ENCODE data around the gene CFAP119.

Gene CFAP119

DNA sequence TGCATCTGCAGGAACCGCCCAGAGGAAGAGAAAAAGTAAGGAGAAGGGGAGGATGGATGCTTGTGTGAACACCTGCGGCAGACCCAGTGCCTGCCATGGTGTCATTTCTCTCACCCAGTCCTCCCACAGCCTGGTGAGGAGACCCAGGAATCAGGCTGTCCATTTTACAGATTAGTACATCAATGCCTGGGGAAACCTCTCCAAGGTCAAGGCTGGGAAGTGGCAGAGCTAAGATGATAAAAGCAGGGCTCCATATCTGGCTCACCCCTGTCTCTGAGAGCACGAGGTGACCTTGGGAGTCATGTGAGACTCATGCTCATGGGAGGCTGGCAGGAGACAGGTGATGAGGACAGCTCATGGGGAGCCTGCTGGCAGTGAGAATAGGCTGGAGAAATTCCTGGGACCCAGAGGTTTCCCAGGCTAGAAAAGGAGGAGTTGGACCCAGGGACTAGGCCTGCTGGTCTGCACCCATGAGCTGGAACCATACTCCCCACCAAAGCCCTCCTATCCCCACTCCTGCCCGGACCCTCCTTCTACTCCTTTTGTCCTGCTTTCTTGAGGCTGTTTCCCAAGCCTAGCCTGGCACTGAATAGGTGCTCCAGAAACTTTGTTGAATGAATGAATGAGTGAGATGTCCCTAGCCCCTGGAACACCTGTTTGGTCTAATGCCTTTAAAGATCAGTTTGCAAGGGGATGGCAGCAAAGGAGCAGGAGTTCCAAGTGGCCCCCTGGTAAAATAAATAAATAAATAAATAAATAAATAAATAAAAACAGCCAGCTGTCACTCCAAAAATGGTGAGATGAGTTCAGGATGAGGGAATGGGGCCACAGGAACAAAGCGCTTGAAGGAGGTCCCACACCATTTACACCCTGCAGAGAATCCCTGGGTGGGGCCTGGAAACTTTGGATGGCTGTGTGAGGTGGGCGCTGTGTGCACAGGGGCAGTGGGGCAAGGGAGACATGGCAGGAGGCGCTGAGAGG, 23.6 kb upstream of the CFAP119 start:
- TF ChIP-seq, protein P1, sequence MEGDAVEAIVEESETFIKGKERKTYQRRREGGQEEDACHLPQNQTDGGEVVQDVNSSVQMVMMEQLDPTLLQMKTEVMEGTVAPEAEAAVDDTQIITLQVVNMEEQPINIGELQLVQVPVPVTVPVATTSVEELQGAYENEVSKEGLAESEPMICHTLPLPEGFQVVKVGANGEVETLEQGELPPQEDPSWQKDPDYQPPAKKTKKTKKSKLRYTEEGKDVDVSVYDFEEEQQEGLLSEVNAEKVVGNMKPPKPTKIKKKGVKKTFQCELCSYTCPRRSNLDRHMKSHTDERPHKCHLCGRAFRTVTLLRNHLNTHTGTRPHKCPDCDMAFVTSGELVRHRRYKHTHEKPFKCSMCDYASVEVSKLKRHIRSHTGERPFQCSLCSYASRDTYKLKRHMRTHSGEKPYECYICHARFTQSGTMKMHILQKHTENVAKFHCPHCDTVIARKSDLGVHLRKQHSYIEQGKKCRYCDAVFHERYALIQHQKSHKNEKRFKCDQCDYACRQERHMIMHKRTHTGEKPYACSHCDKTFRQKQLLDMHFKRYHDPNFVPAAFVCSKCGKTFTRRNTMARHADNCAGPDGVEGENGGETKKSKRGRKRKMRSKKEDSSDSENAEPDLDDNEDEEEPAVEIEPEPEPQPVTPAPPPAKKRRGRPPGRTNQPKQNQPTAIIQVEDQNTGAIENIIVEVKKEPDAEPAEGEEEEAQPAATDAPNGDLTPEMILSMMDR (IDR thresholded peaks at IDR 0.05; ENCODE audit: extremely low read depth, missing control alignments) = no peak
- DNase-seq (ENCODE audit: low spot score) = no peak

DNA sequence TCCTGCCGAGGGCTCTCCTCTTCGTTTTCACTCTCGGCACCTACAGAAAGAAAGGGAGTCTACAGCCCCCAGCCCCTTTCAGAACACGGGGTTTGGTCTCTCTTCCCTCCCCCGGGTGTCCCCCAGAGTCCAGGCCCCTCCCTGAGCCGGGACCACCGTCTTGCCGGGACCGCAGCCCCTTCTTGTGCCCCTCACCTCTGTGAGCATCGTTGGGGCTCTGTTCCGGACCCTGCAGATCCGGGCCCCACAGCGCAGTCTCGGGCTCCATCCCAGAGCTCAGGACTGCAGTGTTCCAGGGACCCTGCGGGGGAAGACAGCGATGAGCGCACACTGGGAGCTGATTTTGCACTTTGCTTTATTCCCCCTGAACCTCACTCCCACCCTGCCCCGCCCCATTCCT, 22.4 kb upstream of the CFAP119 start:
- TF ChIP-seq, protein P1 (IDR thresholded peaks at IDR 0.05; ENCODE audit: extremely low read depth, missing control alignments) = no peak
- no peak for DNase-seq (ENCODE audit: low spot score)

GRCh38 chr16:30783280-30784109, 21.6 kb upstream of the CFAP119 start:
- no peak for DNase-seq (ENCODE audit: low spot score)
- TF ChIP-seq, protein P1 (IDR thresholded peaks at IDR 0.05; ENCODE audit: extremely low read depth, missing control alignments) = no peak

DNA sequence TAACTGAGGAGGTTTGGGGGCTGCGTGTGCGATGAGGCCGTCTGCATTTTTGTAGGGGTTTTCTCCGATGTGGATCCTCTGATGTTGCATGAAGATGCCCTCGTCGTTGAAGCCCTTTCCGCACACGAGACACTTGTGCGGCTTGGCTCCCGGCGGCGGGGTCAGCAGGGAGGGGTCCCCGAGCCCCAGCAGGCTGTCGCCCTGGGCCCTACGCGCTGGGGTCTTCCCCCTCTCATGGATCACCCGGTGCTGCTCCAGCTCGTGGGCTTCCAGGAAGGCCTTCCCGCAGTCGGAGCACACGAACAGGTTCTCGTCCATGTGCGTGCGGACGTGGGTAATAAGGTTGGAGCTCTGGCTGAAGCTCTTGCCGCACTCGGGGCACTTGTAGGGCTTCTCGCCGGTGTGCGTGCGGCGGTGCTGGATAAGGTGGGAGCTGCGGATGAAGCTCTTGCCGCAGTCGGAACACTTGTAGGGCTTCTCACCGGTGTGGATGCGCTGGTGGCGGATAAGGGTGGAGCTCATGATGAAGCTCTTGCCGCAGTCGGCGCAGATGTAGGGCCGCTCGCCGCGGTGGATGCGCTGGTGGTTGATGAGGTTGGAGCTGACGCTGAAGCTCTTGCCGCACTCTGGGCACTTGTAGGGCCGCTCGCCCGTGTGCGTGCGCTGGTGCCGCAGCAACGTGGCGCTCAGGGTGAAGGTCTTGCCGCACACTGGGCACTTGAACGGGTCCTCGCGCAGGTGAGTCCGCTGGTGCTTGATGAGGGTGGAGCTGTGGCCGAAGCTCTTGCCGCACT, 20.8 kb upstream of the CFAP119 start:
- DNase-seq (ENCODE audit: low spot score) = no peak
- TF ChIP-seq, protein P1 (IDR thresholded peaks at IDR 0.05; ENCODE audit: extremely low read depth, missing control alignments) = no peak

GRCh38 chr16:30780549-30780948, 18.7 kb upstream of the CFAP119 start:
- TF ChIP-seq, protein P1 (IDR thresholded peaks at IDR 0.05; ENCODE audit: extremely low read depth, missing control alignments) = no peak
- DNase-seq (ENCODE audit: low spot score) = no peak

DNA sequence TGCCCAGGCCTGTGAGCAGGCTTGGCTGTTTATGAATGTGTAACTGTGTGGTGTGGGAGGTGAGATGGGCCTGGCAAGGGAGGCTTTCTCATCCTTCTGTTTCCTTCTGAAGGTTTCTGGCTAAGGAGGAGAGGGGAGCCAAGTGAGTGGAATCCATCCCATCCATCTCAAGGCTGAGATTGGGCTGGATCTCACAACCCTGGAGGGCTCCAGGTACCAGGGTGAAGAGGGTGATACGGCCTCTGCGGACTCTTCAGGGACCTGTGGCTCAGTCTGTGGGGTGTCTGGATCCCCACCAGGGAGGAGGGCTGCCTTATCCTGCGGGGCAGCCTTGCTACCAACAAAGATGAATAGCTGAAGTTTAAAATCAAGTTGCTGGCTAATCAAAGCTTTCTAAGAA, 18.2 kb upstream of the CFAP119 start:
- TF ChIP-seq, protein P1 (IDR thresholded peaks at IDR 0.05; ENCODE audit: extremely low read depth, missing control alignments) = no peak

More for the DNA sequence above, 18.2 kb upstream of the CFAP119 start:
- DNase-seq (ENCODE audit: low spot score) = no peak
